C1 segment of cervical spinal cord (tissue), 14 donors: Measurements from ENCODE around the gene CEP57L1.
A peak's percentile ranks its signal among the peaks of the same experiment; 100 is the strongest.
"Not testable (repeated sequence)": the region's sequence is repeated elsewhere in the genome, so short reads cannot be mapped to it uniquely, and the experiment has no call there.

ENCODE experiments used
- DNase-seq, 14 donors: peaks; one replicate each; lab custom pipeline; 2025; lab: John Stamatoyannopoulos, UW

The CEP57L1 gene

DNA sequence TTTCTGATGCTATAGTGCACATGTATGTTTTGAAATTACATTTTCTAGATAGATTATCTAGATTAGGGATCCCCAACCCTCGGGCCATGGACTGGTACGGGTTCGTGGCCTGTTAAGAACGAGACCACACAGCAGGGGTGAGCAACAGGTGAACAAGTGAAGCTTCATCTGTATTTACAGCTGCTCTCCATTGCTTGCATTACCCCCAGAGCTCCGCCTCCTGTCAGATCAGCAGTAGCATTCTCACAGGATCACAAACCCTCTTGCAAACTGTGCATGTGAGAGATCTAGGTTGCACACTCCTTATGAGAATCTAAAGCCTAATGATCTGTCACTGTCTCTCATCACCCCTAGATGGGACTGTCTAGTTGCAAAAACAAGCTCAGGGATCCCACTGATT is 10.4 kb downstream of the CEP57L1 start:
- DNase-seq: no peak

DNA sequence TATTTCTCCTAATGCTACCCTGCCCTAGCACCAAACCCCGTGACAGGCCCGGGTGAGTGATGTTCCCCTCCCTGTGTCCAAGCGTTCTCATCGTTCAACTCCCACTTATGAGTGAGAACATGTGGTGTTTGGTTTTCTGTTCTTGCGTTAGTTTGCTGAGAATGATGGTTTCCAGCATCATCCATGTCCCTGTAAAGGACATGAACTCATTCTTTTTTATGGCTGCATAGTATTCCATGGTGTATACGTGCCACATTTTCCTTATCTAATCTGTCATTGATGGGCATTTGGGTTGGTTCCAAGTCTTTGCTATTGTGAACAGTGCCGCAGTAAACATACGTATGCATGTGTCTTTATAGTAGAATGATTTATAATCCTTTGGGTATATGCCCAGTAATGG is 14.4 kb downstream of the CEP57L1 start:
- not testable (repeated sequence) for DNase-seq

DNA sequence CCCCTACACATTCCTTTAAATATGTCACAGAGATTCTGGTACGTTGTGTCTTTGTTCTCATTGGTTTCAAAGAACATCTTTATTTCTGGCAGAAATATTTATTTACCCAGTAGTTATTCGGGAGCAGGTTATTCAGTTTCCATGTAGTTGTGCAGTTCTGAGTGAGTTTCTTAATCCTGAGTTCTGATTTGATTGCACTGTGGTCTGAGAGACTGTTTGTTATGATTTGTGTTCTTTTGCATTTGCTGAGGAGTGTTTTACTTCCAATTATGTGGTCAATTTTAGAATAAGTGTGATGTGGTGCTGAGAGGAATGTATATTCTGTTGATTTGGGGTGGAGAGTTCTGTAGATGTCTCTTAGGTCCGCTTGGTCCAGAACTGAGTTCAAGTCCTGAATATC is 17.4 kb downstream of the CEP57L1 start:
- DNase-seq: not testable (repeated sequence)

DNA sequence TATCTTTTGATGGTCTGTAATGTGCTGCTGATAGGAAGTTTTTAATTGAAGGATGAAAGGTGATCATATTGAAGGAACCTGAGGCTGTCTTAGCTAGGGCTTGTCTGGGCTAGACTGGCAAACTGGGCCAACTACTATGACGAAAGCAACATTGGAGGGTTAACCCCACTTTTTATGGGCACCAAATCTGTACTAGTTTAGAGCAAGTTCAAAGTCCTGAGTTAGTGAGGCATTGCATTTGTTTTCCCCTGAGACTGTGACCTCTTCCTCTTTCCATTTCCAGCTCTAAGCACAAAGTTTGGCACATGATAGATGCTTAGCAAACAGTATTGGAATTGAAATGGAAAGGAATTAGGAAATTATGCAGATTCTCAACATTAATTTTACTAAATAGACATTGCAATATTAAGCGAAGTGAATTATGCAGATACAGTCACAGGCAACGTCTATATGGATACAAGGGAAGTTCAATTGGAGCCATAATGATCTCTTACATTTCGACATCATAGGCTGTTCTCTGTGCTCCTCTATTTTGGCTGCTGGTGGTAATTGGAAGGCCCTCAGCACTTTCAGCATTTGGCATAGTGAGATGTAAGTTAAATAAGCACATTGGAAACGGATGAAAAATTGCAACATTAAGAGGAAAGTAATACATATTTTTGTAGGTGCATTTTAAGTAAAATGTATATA is 22.2 kb downstream of the CEP57L1 start:
- no peak for DNase-seq

DNA sequence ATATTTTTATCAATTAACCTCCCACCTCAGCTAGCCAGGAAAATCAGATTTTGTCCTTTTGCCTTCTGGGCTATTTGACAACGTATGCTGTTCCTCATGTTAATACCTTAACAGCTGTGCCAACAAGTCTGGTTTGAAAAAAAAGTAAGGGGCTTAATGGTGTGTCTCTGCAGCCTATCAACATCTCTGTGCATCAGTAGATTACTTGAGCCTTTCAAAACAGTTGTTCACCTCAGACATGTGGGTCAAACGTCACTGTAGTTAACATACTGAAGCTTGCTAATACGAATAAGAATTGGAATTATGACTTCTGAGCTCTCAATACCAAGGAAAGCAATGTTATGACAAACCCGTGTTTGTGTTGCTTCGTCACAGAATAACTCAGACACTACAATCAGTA is 23.0 kb downstream of the CEP57L1 start:
- DNase-seq: no peak

DNA sequence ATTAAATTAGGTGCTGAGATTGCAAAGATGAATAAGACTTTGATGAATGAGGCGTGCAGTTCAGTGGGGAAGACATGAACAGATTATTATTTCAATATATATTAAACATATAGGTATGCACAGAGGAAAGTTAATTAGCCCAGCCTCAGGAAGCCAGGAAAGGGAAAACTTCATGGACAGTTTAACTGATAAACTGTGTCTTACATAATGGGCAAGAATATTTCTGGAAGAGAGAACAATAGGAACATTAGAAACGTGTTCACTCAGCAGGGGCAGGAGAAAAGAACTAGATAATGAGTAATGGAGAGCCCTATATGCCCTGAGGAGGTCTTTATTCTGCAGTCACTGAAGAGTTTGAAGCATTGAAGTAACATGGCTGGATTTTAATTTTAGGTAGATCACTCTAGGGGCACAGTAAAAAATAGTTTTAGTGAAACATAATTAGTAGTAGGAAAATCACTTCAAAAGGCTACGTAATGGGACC is 23.6 kb downstream of the CEP57L1 start:
- DNase-seq: no peak

DNA sequence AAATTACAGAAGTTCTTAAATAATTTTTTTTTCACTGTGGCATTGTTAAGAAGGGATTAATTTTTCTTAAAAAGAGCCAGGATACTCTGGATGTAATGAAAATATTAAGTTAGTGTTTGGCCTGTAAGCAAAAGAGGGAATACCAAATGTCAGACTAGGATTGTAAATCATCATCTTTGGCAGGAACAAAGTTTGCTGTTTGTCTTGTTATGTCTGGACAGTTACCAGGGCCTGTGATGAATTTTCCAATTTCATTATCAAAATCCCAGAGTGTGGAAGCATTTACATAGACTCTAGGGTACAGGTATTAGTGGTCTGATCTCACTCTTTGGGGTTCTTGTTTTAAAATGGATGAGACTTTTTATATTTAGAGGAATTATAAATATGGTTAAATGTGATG is 26.1 kb downstream of the CEP57L1 start:
- no peak for DNase-seq

DNA sequence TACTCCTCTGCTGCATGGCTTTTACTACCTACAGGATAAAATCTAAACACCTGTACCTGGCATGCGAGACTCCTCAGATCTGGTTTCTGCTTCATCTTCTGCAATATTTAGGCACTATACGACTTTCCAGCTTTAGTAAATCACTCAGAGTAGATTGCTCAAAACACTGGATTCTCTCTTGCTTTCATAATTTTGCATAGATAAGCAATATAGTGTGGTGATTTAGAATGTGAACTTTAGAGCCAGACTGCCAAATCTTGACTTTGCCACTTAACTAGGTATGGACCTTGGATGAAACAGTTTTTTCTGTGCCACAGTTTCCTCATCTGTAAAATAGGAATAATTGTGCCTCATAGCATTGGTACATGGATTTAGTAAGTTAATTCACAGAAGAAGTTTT is 28.9 kb downstream of the CEP57L1 start:
- DNase-seq: no peak

DNA sequence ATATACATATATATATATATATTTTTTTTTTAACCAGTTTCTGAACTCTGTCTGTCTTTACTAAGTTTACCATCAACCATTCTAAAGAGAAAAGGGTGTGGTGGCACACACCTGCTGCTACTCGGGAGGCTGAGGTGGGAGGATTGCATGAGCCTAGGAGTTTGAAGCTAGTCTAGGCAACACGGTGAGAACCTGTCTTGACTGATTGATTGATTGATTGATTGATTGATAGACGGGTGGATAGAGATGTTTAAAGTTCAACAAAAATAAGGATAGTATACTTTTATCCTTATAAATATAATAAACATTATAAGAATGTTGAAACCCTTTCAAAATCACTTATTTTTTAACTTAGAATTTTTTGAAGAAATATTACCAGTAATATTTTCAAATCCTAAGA is 30.2 kb downstream of the CEP57L1 start:
- DNase-seq: no peak

DNA sequence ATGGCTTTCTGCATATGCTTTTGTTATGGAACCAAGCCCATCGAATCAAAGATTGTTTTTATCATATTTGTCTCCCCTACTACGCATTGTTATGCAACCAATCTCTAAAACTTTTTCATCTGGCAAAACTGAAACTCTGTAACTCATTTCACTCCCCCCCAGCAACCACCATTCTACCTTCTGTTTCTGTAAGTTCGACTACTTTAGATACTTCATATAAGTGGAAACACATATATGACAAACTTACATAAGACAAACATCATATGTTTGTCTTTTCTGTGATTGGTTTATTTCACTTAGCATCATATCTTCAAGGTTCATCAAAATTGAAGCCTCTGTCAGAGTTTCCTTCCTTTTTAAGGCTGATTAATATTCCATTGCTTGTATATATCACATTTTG is 34.8 kb downstream of the CEP57L1 start:
- DNase-seq: no peak

DNA sequence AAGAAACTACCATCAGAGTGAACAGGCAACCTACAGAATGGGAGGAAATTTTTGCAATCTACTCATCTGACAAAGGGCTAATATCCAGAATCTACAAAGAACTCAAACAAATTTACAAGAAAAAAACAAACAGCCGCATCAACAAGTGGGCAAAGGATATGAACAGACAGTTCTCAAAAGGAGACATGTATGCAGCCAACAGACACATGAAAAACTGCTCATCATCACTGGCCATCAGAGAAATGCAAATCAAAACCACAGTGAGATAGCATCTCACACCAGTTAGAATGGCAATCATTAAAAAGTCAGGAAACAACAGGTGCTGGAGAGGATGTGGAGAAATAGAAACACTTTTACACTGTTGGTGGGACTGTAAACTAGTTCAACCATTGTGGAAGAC is 40.3 kb downstream of the CEP57L1 start:
- not testable (repeated sequence) for DNase-seq

DNA sequence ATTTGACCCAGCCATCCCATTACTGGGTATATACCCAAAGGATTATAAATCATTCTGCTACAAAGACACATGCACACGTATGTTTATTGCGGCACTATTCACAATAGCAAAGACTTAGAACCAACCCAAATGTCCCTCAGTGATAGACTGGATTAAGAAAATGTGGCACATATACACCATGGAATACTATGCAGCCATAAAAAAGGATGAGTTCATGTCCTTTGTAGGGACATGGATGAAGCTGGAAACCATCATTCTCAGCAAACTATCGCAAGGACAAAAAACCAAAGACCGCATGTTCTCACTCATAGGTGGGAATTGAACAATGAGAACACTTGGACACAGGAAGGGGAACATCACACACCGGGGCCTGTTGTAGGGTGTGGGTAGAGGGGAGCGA is 40.7 kb downstream of the CEP57L1 start:
- not testable (repeated sequence) for DNase-seq

DNA sequence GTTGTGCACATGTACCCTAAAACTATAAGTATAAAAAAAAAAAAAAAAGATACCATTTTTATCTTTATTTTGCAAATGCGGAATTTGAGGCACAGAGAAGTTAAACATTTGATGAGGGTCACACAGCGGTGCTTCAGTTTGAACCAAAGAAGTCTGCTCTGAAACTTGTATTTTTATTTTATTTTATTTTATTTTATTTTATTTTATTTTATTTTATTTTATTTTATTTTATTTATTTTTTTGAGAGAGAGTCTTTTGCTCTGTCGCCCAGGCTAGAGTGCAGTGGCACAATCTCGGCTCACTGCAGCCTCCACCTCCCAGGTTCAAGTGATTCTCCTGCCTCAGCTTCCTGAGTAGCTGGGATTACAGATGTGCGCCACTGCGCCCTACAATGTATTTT is 41.2 kb downstream of the CEP57L1 start:
- not testable (repeated sequence) for DNase-seq

DNA sequence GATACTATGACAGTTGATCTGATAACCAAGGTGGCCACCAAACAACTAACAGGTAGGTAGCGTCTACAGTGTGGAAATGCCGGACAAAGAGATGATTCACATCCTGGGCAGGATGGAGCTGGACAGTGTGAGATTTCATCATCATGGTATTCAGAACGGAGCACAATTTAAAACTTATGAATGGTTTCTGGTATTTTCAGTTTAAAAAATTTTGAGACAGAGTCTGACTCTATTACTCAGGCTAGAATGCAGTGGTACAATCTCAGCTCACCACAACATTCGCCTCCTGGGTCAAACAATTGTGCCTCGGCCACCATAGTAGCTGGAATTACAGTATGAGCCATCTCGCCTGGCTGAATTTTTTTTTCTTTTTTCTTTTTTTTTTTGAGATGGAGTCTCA is 43.8 kb downstream of the CEP57L1 start:
- DNase-seq: no peak

DNA sequence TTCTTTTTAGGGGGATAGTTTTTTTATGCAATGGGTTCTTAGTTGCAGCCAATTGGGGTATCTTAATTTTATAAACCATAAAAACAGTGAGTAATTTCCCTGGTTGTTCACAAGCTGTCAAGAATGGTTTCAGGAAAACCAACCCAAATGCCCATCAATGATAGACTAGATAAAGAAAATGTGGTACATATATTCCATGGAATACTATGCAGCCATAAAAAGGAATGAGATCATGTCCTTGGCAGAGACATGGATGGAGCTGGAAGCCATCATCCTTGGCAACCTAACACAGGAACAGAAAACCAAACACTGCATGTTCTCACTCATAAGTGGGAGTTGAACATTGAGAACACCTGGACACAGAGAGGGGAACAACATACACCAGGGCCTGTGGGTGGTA is 46.8 kb downstream of the CEP57L1 start:
- not testable (repeated sequence) for DNase-seq

DNA sequence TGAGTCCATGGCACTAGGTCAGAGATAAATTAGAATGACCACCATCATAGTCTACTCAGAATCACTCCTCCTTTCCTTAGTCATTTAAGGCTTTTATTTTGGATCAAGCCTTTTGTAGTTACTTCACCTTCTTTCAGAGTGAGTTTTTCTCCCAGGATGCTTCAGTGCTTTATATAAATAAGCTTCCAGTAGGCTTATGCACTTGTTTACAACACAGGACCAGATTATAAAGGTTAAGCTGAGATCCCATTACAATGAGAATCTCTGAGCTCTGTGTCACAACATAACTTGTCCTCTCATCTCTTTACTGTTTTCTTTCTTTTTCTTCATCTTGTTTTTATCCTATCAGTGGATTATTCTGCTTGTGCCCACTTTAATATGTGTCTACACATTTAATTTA is 47.9 kb downstream of the CEP57L1 start:
- no peak for DNase-seq

DNA sequence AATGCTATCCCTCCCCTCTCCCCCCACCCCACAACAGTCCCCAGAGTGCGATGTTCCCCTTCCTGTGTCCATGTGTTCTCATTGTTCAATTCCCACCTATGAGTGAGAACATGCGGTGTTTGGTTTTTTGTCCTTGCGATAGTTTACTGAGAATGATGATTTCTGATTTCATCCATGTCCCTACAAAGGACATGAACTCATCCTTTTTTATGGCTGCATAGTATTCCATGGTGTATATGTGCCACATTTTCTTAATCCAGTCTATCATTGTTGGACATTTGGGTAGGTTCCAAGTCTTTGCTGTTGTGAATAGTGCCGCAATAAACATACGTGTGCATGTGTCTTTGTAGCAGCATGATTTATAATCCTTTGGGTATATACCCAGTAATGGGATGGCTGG is 52.9 kb downstream of the CEP57L1 start:
- not testable (repeated sequence) for DNase-seq

DNA sequence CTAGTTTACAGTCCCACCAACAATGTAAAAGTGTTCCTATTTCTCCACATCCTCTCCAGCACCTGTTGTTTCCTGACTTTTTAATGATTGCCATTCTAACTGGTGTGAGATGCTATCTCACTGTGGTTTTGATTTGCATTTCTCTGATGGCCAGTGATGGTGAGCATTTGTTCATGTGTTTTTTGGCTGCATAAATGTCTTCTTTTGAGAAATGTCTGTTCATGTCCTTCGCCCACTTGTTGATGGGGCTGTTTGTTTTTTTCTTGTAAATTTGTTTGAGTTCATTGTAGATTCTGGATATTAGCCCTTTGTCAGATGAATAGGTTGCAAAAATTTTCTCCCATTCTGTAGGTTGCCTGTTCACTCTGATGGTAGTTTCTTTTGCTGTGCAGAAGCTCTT is 53.4 kb downstream of the CEP57L1 start:
- not testable (repeated sequence) for DNase-seq

DNA sequence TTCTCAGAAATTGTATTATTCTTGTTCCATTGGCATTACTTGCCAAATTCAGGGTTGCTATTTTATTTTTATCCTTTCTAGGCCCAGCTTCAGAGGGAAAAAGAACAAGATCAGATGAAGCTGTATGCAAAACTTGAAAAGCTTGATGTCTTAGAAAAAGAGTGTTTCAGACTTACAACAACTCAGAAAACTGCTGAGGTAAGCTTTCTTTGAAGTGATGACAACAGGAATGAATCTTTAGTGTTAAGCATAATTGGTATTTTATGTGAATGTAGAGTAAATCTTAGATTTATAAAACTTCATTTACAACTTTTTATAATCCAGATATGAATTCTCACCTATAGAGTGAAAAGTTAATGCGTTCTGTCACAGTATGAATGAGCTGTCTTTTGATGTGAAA is 58.4 kb downstream of the CEP57L1 start:
- no peak for DNase-seq

DNA sequence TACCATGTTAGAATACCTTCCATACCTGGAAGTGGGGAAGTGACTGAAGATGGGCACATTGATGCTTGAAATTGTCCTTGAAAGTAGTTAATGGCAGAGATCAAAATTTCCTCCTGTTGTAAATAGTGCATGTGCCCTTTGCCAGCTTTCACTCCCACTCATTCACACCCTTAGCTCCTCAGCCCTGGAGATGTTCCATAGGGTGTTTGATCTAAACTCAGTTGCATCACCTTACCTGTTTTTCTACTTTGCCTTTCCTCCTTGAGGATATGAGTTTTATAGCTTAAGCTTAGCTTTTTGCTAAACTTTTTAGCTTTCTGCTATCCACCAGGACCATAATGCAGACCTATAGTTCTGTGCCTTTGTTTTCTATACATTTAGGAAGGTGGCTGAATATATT is 69.0 kb downstream of the CEP57L1 start:
- no peak for DNase-seq

DNA sequence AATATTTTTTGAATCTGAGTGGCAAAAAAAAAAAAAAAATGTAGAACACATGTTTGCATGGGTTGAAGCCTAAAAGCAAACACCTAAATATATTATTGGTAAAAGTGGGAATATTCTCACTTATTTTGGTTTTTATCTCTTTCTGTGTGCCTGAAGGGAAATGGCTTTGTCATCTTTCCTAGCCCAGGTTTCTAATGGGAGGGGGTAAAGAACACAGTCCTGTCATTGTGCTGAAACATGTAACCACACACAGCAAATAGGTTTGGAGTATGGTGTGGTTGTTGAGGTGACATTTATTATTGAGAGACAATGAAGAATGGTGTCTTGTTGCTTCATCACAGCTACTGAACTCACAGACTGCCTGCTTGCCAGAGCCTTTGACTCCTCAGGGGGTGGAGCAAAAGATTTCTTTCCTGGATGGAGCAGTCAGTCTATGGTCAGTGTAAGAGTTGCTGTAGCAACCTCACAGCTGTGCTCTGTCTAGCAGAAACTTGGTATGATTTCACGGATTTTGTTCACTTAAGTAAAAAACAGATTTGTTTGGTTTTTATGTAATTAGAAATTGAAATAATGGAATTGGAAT is 70.2 kb downstream of the CEP57L1 start:
- DNase-seq: peak in 1 of 14 donors; percentile 8

DNA sequence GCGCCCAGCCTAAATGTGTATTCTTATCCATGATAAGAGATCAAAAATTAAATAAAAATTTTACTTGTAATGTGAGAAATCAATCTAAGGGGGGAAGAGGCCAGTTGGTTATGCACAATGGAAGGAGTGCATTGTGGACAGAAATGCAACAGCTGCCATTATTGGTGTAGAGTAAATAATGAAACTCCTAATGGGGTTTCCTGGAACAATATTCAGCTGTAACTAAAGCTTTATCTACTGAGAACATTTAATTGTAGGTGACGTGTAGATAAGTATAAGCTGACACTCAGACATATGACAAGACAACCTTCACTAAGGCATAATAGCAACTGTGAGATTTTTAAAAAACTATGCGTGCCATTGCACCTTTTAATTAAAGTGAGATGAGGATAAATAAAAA is 71.4 kb downstream of the CEP57L1 start:
- DNase-seq: no peak

DNA sequence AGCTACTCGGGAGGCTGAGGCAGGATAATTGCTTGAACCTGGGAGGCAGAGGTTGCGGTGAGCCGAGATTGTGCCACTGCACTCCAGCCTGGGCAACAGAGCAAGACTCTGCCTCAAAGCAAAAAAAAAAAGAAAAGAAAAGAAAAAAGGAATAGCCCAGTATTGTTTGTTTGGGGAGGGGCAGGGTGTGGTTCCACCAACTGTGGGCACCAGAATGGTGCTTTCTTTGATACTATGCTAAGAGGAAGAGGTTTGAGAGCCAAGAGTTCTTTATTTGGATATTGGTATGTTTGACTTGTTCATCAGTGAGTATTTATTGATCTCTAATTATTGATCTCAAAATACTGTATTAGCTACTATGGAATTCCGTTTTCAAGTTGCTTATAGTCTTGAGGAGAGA is 72.3 kb downstream of the CEP57L1 start:
- no peak for DNase-seq

DNA sequence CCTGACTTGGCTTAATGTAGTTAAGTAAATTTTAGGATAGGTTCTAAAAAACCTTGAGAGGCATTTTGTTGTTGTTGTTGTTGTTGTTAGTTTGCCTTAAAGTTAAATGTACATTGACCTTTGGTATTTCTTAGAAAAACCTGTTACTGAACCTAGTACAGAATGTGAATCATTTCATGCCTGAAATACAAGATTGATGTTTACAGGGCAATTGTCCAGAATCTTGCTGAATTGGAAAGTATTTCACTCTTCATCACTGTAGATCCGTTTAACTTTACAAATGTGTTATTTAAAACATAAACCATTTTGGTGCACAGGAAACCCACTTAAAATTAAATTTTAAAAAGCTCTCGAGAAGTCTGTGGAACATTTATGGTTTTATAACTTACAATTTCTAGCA is 75.0 kb downstream of the CEP57L1 start:
- DNase-seq: no peak
